GM10248 (cell line): Measurements from ENCODE around the gene PTMA.

Source experiments
- CTCF ChIA-PET: fragments of 300-600 bp; sonication (Branson Sonifier 250); formaldehyde crosslinking; extraction: SDS; loops from one replicate; lab custom pipeline; 2021; ENCODE audit warnings: antibody characterized with exemption; lab: Yijun Ruan, JAX
- POLR2A ChIA-PET: fragments of 350-650 bp; sonication (Branson Sonifier 250); formaldehyde crosslinking; extraction: SDS; loops from one replicate; lab custom pipeline; 2020; ENCODE audit warnings: antibody characterized with exemption; lab: Yijun Ruan, JAX
- DNase-seq: peaks from one replicate; pipeline ENCODE4 v3.0.0; 2012; ENCODE audit errors: extremely low spot score
- CTCF ChIP-seq: IDR thresholded peaks from 2 replicates; pipeline ENCODE4 v1.5.1; 2012; ENCODE audit warnings: mild to moderate bottlenecking, low read depth; ENCODE audit errors: extremely low read depth, missing control alignments, control extremely low read depth

The PTMA gene

DNA sequence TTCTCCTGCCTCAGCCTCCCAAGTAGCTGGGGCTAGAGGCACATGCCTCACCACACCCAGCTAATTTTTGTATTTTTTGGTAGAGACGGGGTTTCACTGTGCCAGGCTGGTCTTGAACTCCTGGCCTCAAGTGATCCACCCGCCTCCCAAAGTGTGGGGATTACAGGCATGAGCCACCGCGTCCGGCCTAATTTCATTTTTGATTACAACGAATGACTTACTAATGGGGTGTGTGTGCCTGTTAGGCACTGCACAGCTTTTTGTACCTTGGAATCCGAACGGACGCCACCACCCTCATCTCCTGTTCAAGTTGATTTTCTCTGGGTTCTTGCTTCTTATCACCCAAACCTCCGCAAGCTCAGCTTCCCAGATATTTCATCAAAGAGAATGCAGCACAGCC, 17.2 kb downstream of the PTMA start:
- POLR2A ChIA-PET = interaction anchor here (2.1 kb wide), 1 partner anchor 11 kb away, joined by 7 read pairs; no protein-coding TSS in a partner anchor

DNA sequence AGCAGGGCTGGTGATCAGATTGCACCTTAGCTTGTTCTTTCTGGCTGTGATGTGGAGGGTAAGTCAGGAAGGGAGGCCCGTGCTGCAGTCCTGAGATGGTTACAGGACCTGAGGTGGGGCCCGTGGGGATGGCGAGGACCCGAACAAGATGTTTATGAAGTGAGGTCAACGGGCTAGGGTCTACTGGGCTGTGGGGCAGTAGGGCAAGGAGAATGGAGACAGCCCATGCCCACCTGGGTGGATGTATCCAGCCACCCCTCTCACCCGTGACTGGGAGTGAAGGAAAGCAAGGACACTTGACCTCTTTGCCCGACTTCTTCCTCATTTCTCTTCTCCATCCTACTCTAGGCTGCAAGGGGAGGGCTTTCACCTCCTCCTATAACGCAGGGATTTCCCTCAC, 18.0 kb downstream of the PTMA start:
- DNase-seq = no peak
- ChIA-PET CTCF (interaction anchor here (1.2 to 3.3 kb wide), 5 partner anchors 11 to 51 kb away, joined by 3 to 61 read pairs (median 4); no protein-coding TSS in a partner anchor), POLR2A (no interaction called here)
- no peak for TF ChIP-seq CTCF

More for the DNA sequence above, 17.2 kb downstream of the PTMA start:
- no peak for TF ChIP-seq CTCF
- DNase-seq = no peak
- CTCF ChIA-PET = interaction anchor here (1.1 to 3.3 kb wide), 9 partner anchors 10 to 124 kb away, joined by 3 to 61 read pairs (median 4); no protein-coding TSS in a partner anchor

DNA sequence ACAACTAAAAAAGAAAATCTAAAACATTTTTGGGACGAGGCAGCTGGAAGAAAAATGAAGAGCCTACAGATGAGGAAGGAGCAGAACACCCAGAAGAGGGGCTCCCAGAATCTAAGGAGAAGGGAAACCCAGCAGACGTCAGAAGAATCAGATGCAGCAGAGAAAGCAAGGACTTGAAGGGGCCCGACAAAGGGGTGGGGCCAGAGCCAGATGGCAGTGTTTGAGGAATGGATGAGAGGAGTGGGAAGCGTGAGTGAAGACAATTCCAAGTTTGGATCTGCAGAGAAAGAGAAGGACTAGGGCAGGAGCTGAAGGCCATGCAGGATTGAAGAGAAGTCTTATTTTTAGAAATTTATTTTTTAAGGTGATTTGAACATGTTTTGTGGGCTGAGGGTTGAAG, 19.3 kb downstream of the PTMA start:
- no peak for DNase-seq
- TF ChIP-seq CTCF = no peak
- ChIA-PET POLR2A (no interaction called here), CTCF (interaction anchor here (1.1 kb wide), 1 partner anchor 18 kb away, joined by 3 read pairs; no protein-coding TSS in a partner anchor)

- no peak for TF ChIP-seq CTCF
- CTCF ChIA-PET = interaction anchor here (1.3 to 6.6 kb wide), 2 partner anchors 12 to 18 kb away, joined by 4 to 33 read pairs; no protein-coding TSS in a partner anchor
- POLR2A ChIA-PET = no interaction called here
- no peak for DNase-seq
These were observed 24.3 kb downstream of the PTMA start for GRCh38 chr2:231732604-231733003.

DNA sequence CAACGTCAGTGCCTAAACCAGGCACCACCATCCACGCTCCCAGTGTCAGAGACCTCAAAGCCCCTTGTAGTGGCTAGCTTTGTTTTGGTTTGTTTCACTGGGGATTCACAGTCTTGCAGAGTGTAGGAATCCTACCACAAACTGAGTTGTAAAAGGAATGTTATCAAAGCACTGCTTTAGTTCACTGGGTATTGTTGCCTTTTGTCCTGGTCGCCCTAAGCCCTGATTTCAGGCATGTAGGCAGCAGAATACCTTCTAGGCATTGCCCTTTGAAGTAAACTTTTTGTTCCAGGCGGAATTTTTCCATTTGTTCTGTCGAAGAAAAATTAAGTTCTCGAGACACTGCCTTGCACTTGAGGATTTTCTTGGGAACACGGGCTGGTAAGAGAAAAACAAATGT, 29.4 kb downstream of the PTMA start:
- TF ChIP-seq CTCF = no peak
- ChIA-PET CTCF (interaction anchor here (0.8 to 6.6 kb wide), 3 partner anchors 12 to 29 kb away, joined by 3 to 33 read pairs (median 4); no protein-coding TSS in a partner anchor), POLR2A (no interaction called here)
- DNase-seq = no peak

DNA sequence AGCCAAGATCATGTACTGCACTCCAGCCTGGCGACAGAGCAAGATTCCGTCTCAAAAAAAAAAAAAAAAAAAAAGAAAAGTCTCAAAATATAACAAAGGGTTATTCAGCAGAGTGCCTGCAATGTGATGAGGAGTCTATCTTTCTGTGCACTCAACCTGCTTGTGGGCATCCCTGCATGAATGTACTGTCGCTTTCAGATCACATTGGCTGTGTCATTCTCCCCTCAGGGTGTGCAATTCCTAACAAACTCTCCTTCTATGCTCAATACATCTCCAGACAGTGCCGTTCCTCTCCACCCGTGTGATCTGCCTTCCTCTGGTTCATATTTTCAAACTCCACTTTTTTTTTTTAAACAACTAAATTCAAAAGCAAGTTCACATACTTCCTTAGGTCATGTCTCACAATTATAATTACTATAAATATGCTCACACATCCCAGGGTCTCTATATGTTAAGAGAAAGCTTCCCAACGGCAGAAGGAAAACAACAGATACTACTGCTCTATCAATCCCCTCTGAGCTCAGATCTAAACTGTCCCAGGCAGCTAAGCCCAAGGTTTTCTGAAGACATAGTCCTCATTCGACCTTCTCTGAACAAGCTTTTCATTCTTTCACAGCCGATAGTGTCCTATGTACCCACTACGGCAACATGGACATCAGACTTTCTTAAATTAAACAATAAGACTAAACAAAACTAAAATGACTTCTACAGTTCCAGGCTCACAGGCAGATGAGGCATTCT, 35.2 kb downstream of the PTMA start:
- POLR2A ChIA-PET = no interaction called here
- no peak for TF ChIP-seq CTCF
- CTCF ChIA-PET = interaction anchor here (0.8 to 2.2 kb wide), 5 partner anchors 9 to 71 kb away, joined by 3 to 5 read pairs (median 4); no protein-coding TSS in a partner anchor
- DNase-seq = no peak
